HK-2 (cell line): ENCODE data around the gene DEAF1.
A peak's percentile ranks its signal among the peaks of the same experiment; 100 is the strongest.
"Not testable (repeated sequence)": the region's sequence is repeated elsewhere in the genome, so short reads cannot be mapped to it uniquely, and the experiment has no call there.

ENCODE experiments used
- DNase-seq: peaks from one replicate; pipeline ENCODE4 v3.0.0-alpha.2; 2018; ENCODE audit not compliant: unreplicated experiment

Gene DEAF1

GRCh38 chr11:694563-695287, at the start of gene DEAF1:
DEAF1 (minus strand) TSS chr11:695222; CDS start chr11:695047, 175 bp downstream.
- DNase-seq, result peak; percentile 95

DNA sequence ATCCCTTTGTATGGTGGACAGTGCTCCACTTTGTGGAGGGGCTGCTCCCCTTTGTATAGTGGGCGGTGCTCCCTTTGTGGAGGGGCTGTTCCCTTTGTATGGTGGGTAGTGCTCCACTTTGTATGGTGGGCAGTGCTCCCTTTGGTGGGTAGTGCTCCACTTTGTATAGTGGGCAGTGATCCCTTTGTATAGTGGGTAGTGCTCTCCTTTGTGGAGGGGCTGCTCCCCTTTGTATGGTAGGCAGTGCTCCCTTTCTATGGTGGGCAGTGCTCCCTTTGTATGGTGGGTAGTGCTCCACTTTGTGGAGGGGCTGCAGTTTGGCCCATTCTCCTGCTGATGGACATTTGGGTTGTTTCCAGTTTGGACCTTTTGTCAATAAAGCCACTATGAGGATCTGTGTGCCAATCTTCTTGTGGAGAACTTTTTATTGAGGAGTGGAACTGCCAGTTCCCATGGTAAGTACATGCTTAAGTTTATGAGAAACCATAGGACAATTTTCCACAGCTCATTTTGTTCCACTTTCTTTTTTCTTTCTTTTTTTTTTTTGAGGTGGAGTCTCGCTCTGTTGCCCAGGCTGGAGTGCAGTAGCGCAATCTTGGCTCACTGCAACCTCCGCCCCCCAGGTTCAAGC, 47.7 kb upstream of the DEAF1 start:
- DNase-seq, result no peak

- DNase-seq, result no peak
These were observed 47.1 kb upstream of the DEAF1 start for GRCh38 chr11:742156-742546.

DNA sequence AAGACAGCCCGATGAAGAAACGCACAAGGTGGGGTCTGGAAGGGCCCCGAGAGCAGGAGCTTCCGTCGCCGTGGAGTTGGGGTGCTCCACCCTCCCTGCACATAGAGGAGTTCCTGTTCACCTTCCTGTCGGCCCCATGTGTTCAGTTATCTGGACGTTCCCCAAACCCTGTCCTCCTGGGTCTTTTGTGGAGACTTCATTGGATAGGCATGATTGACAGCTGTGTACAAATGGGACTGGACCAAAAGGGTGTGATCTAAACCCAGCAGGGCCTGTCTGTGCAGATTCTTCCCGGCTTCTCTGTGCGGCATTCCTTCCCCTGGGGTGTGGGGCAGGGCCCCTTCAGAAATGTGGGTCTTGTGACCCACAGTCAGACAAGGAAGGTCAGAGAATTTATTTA, 42.9 kb upstream of the DEAF1 start:
- DNase-seq, result not testable (repeated sequence)

DNA sequence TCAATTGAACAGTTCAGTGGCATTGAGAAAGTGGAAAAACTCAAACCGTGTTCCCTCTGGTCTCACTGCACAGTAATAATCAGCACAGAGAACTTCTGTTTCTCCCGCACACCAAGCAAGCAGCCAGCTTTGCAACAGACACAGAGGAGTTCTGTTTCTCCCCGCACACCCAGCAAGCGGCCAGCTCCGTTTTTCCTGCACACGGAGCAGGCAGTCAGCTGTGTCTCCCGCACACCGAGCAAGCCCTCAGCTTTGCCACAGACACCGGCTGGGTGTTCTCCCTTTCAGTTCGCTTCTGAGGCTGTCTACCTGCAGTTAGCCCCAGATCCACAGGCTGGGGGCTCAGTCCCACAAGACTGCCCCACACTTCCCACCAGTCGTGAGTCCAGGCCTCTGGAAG, 42.3 kb upstream of the DEAF1 start:
- no peak for DNase-seq

DNA sequence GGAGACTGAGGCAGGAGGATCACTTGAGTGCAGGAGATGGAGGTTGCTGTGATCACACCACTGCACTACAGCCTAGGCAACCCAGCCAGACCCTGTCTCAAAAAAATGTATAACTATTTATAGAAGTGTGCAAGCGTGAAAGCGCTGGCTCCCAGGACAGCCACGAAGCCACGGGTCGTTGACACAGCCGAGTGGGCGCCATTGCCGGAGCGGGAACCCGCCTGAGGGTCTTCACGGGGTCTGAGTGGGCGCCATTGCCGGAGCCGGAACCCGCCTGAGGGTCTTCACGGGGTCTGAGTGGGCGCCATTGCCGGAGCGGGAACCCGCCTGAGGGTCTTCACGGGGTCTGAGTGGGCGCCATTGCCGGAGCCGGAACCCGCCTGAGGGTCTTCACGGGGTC, 39.5 kb upstream of the DEAF1 start:
- not testable (repeated sequence) for DNase-seq

DNA sequence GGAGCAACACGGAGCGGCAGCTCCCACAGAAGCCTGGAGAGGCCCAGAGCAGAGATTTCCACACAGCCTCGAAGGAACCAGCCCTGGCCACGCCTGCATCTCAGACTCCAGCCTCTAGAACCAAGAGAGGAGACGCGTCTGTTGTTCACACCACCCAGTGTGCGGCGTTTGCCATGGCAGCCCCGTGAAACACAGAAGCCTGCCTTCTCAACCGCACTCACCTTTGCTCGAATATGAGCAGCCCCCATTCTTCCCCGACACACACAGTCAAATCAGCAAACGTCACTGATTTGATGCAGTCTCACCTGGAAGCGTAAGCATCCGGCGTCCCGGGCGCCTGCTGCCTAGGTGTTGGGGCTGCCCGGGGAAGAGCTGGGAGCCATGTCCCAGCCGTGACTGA, 38.0 kb upstream of the DEAF1 start:
- no peak for DNase-seq

DNA sequence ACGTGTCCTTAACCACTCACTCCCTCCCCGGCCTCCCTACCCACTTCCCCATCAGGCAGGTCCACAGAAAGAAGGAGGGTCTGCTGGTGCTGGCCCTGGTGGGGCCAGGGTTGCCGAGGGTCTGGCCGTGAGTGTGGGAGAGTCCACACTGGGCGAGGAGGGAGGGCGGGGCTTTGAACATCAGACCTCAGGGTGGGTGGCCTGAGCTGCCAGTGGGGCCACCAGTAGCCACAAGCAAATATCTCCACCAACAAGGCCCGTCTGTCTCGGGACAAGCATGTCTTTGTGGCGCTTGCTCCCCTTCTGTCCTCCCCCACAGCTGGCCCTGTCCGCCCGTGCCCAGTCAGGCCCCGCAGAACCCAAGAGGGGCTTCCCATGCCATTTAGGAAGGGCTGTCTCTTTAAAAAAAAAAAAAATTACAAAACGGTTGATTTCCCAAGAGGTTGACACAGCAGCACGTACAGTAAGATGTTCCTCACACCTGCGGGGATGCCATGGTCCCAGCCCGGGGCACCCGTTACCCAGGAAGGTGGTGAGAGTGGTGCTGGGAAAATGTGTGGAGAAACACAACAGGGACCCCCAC, 34.6 kb upstream of the DEAF1 start:
- no peak for DNase-seq

DNA sequence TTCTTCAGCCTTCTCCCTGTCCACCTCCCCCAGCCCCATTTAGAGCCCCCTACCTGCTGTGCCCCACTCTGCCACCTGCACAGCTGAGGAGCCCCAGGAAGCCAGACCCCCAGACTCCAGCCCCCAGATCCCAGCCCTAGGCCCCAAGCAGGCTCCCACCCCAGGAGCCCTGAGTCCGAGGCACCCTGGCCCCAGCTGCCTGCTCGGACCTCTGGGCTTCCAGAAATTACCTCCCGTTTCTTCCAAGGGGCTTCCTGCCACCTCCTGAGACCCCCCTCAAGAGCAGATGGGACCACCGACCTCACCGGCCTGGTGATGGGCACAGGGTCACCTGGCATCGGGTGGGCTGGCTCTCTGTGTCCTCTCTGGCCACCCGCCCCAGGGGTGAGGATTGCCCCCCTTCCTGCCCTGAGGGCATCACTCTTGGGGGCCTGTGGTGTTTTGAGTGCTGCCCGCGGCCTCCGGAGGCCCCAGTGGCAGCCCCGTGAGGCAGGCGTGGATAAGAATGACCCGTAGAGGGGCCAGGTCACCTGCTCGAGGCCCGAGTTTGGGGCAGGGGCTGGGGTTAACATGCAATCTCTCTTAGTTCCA, 34.0 kb upstream of the DEAF1 start:
- no peak for DNase-seq

DNA sequence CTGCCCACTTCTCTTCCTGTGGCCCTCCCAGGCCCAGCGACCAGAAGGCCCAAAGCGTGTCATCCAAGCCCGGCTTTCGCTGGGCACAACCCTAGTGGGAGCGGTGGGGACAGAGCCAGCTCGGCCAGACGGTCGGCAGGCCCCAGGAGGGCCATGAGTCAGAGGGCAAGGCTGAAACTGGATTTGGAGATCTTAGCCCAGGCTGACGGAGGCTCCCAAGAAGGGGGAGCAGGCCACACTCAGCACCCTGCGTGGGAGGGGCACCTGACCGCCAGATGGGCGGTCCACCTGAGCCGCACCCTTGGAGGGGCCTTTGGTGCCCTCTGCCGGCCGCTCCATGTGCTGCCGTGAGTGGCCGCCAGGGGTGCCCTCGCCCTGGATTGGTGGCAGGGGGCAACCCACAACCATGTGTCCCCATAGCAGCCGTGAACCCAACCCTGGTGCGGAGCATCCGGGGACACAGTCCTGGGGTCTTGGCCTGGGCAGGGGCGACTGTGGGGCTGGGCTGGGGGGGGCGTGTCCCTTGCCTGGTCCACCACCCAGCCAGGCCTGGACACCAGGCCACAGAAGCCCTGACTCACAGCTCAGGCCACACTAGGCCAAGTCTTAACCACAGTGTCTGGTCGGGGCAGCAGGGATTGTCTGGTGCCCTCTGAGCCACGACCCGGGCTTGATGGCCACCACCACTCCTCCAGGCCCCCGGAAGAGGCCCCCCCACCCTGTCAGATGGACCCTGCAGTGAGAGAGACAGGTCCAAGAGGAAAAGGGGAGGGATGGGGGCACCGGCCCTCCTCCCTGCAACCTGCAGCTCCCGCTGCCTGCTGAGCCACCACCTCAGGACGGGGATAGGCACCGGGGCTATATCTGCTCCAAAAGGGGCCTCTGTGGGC, 33.1 kb upstream of the DEAF1 start:
- peak; percentile 93 for DNase-seq

DNA sequence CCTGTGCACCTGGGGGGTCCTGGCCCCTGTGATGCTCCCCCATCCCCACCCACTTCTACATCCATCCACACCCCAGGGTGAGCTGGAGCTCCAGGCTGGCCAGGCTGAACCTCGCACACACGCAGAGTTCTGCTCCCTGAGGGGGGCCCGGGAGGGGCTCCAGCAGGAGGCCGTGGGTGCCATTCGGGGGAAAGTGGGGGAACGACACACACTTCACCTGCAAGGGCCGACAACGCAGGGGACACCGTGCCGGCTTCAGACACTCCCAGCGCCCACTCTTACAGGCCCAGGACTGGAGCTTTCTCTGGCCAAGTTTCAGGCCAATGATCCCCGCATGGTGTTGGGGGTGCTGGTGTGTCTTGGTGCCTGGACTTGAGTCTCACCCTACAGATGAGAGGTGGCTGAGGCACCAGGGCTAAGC, 32.3 kb upstream of the DEAF1 start:
- DNase-seq, result no peak

DNA sequence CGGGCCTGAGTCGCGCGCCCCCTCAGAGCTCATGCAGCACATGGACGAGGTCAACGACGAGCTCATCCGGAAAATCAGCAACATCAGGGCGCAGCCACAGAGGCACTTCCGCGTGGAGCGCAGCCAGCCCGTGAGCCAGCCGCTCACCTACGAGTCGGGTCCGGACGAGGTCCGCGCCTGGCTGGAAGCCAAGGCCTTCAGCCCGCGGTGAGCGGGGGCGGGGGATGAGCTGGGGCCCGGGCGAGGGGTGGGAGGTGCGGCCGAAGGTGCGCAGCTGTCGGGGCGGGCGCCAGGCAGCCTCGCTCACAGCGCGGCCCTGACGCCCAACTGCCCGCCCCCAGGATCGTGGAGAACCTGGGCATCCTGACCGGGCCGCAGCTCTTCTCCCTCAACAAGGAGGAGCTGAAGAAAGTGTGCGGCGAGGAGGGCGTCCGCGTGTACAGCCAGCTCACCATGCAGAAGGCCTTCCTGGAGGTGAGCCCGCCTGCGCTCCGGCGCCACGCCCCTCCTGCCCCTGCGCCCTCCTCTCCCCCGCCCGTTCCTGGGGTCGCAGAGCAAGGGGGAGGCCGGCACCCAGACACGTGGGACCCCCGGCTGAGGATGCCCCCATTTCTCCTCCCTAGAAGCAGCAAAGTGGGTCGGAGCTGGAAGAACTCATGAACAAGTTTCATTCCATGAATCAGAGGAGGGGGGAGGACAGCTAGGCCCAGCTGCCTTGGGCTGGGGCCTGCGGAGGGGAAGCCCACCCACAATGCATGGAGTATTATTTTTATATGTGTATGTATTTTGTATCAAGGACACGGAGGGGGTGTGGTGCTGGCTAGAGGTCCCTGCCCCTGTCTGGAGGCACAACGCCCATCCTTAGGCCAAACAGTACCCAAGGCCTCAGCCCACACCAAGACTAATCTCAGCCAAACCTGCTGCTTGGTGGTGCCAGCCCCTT, 31.5 kb upstream of the DEAF1 start:
- DNase-seq, result no peak

DNA sequence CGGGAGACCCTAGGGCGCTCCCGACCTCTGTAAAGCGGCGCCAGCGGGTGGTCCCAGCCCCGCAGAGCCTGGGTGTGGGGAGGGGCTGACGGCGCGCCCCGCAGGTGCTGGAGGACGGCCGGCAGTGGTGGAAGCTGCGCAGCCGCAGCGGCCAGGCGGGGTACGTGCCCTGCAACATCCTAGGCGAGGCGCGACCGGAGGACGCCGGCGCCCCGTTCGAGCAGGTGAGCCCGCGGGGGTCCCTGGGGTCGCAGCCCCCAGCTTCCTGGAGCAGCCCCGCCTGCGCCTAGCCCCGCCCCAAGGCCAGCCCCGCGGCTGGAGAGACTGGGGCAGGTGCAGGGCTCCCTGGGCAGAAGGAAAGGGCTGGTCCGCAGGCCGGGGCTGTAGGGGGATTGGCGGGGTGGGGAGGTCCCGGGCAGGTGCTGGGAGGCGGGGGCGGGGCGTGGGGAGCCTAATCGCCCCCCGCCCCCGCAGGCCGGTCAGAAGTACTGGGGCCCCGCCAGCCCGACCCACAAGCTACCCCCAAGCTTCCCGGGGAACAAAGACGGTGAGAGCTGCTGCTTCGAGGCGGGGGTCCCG, 30.7 kb upstream of the DEAF1 start:
- no peak for DNase-seq

- DNase-seq, result no peak
These were observed 29.9 kb upstream of the DEAF1 start for GRCh38 chr11:724778-725386.

DNA sequence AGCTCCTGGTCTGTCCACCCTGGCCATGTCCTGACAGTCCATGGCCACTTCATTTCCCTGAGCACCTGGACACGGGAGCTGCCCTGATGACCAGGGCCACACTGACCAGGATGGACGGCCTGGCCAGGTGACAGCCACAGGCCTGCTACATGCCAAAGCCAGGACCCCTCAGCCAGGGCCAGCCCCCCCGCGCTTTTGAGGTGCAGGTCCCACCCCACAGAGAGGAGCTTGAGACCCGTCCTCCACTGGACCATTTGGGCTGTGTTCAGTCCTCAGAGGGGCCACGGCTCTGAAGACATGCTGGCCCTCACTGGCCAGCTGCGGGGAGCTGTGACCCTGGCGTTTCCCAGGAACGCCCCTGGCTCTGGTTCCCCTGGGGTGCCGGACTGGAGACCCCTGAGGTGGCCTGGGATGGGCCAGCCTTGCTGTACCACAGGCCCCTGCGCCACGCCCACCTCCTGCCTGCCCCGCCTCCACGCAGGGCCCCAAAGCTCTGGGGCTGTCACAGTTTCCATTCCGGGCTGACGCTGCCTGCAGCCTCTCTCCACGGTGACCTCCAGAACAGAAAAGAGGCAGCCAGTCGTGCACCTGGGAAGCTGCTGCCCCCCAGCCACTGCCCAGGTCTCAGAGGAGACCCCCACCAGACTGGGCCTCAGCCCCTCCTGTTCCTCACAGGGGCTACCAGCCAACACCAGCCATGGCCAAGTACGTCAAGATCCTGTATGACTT, 29.2 kb upstream of the DEAF1 start:
- no peak for DNase-seq

GRCh38 chr11:723120-723883, 28.3 kb upstream of the DEAF1 start:
- DNase-seq, result no peak

DNA sequence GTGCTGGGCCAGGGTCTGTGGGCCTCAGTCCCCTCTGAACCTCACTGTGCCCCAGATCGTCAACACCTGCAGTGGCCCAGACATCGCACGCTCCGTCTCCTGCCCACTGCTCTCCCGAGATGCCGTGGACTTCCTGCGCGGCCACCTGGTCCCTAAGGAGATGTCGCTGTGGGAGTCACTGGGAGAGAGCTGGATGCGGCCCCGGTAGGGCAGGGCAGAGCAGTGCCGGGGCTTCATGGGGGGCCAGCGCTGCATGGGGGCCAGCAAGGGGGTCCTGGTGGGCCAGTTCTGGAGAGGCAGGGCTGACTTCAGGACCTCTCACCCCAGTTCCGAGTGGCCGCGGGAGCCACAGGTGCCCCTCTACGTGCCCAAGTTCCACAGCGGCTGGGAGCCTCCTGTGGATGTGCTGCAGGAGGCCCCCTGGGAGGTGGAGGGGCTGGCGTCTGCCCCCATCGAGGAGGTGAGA, 27.4 kb upstream of the DEAF1 start:
- no peak for DNase-seq

GRCh38 chr11:721741-722345, 26.8 kb upstream of the DEAF1 start:
- no peak for DNase-seq
